HUES6 (cell line): ENCODE results near the gene USP13.

Experiments
- H3K27ac ChIP-seq: 2 replicates; pipeline ENCODE4 v1.7.0; 2013; ENCODE audit warnings: low read depth, mild to moderate bottlenecking, low read length, inconsistent platforms
- H3K27me3 ChIP-seq: 2 replicates; pipeline ENCODE4 v1.6.1; 2013; ENCODE audit warnings: low read length; ENCODE audit not compliant: control insufficient read depth, insufficient read depth
- H3K36me3 ChIP-seq: 2 replicates; pipeline ENCODE4 v1.6.1; 2013; ENCODE audit warnings: low read length; ENCODE audit not compliant: control insufficient read depth, insufficient read depth
- H3K4me1 ChIP-seq: 2 replicates; pipeline ENCODE4 v1.6.1; 2013; ENCODE audit warnings: low read length; ENCODE audit not compliant: control insufficient read depth, insufficient read depth
- H3K4me3 ChIP-seq: 2 replicates; pipeline ENCODE4 v1.5.1; 2013; ENCODE audit warnings: low read depth, low read length
- H3K9ac ChIP-seq: one replicate; pipeline ENCODE4 v1.6.1; 2013; ENCODE audit warnings: mild to moderate bottlenecking, low read length
- H3K9me3 ChIP-seq: 2 replicates; pipeline ENCODE4 v1.6.1; 2013; ENCODE audit warnings: low read depth, low read length; ENCODE audit not compliant: control insufficient read depth, insufficient read depth

USP13 gene

DNA sequence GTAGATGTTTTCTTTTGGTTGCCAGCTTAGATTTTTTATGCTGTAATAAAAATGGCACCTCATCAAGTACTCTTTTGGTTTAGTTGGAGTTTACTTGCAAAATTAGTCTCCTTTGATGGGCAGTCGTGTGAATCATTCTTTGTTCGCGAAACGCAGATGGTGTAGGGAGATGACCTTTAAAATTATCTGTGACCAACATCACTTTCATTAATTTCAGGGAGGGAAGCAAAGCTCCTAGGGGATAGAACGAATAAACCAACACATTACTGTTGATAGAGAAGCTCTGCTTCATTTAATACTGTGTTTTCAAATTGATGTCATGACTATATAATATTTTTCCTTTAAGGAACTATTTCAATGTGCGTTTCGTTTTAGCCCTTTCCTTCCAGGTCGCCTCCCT lies 67.4 kb downstream of the USP13 start:
- peaks cover 23% of the 10 kb centered on the region for H3K4me1 ChIP-seq
- H3K36me3 ChIP-seq, result peaks cover 17% of the 10 kb centered on the region
- no peak overlapping the region for H3K4me3 ChIP-seq
- no peak overlapping the region for H3K9ac ChIP-seq
- H3K9me3 ChIP-seq, result no peaks in the 10 kb centered on the region
- H3K27ac ChIP-seq, result peak overlapping the region; percentile 76; the same call in 1 of the 2 replicates
- no peaks in the 10 kb centered on the region for H3K27me3 ChIP-seq

DNA sequence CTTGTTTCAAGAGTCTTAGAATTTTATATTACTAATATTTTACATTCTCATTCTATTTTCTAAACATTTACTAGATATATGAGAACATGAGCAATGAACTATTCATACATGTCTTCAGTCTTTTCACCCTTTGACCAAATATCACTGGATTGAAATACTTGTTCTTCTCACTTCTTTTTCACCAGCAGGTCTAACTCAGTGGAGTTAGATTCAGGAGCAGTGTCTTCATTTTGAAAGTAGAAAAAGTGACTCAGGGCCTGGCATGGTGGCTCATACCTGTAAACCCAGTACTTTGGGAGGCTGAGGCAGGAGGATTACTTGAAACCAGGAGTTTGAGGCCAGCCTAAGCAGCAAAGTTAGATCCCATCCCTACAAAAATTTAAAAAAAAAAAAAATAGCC lies 70.8 kb downstream of the USP13 start:
- no peaks in the 10 kb centered on the region for H3K27me3 ChIP-seq
- H3K4me3 ChIP-seq, result no peak overlapping the region
- H3K9me3 ChIP-seq, result 0 out of 2 replicates have a peak, but pooled peaks cover 3% of the 10 kb centered on the region
- H3K9ac ChIP-seq, result no peak overlapping the region
- H3K36me3 ChIP-seq, result peaks cover 35% of the 10 kb centered on the region
- H3K4me1 ChIP-seq, result peaks cover 18% of the 10 kb centered on the region
- no peak overlapping the region for H3K27ac ChIP-seq

DNA sequence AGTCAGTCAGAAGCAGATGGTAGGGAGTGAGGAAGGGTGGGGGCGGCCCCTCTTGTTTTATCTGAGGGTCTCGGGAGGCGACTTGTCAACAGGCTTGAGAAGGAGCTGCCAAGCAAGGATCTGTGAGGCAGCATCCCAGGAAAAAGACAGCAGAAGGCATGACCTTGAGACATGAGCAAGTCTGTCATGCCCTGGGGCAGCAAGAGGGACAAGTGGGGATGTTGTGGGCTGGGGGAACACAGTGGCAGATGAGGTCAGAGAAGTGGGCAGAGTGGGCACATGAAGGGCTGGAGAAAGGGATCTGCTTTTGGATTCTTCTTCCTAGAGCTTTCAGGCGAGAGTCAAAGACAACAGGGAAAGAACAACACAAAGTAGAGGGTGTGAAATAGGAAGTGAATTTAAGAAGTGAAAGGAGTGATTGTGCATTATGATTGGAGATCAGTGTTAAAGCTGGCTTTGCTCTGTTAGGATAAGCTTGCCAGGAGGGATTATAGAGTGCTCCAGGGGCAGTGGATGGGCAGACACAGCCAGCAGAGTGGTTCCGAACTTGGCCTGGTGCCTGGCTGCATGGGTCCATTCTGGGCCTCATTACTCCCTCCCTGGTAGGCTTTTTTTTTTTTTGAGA lies 73.3 kb downstream of the USP13 start:
- Histone ChIP-seq H3K36me3 (peaks cover 52% of the 10 kb centered on the region), H3K27me3 (no peaks in the 10 kb centered on the region), H3K9ac (no peak overlapping the region), H3K4me1 (no peaks in the 10 kb centered on the region), H3K4me3 (no peak overlapping the region), H3K9me3 (0 out of 2 replicates have a peak, but pooled peaks cover 3% of the 10 kb centered on the region), H3K27ac (no peak overlapping the region)

DNA sequence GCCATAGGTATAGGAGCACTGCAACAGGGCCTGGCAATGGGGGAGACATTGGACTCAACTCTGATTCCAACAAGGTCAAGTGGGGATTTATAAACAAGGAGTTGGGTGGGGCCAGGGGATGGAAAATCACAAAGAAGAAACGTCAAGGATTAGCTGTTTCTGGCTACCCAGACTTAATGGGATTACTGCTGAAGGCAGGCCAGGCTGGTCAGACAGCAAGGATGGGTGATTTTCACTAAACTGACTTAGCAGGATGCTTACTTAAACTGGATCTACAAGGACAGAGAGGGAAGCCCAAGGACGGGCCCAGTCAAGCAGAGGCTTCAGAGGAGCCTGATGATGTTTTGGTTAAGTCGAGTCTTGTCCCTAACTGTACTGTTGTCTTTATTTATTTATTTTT lies 76.2 kb downstream of the USP13 start:
- no peak overlapping the region for H3K9ac ChIP-seq
- H3K9me3 ChIP-seq, result 0 out of 2 replicates have a peak, but pooled peaks cover 3% of the 10 kb centered on the region
- H3K27me3 ChIP-seq, result no peaks in the 10 kb centered on the region
- H3K27ac ChIP-seq, result no peak overlapping the region
- H3K4me3 ChIP-seq, result no peak overlapping the region
- no peaks in the 10 kb centered on the region for H3K4me1 ChIP-seq
- peaks cover 58% of the 10 kb centered on the region for H3K36me3 ChIP-seq

DNA sequence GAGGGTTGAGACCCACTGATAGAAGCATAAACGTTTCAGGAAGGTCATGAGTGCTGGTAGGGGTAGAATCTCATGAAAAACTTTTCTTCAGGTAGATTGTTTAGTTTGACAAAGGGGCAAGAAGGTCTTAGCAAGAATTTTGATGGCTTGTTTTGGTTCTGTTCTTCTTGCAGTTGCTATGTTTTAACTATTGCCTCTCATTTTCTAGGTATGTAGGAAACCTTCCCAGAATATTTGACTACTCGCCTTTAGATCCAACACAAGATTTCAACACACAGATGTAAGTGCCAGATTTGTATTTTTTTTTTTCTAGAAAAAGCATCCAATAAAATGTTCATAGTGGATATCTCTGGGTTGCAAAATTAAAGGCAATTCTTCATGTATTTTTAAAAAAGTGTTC lies 77.1 kb downstream of the USP13 start:
- no peak overlapping the region for H3K27ac ChIP-seq
- no peaks in the 10 kb centered on the region for H3K27me3 ChIP-seq
- H3K4me3 ChIP-seq, result no peak overlapping the region
- peaks cover 60% of the 10 kb centered on the region for H3K36me3 ChIP-seq
- H3K9ac ChIP-seq, result no peak overlapping the region
- no peaks in the 10 kb centered on the region for H3K4me1 ChIP-seq
- H3K9me3 ChIP-seq, result 0 out of 2 replicates have a peak, but pooled peaks cover 3% of the 10 kb centered on the region

DNA sequence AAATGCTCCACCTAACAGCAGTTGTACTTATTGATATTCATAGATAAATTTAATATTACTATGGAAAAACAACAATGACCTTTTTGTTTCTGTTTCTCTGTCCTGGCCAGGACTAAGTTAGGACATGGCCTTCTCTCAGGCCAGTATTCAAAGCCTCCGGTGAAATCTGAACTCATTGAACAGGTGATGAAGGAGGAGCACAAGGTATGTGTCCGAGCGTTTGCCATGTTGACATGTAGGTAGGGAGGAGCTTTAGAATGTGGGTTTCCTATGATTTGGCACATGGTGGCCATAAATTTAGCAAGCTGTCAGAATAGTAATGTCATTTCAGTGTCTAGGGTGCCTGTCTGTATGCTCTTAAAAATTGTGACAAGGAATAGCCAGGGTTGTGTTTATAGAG lies 77.7 kb downstream of the USP13 start:
- no peaks in the 10 kb centered on the region for H3K4me1 ChIP-seq
- H3K9ac ChIP-seq, result no peak overlapping the region
- 0 out of 2 replicates have a peak, but pooled peaks cover 3% of the 10 kb centered on the region for H3K9me3 ChIP-seq
- H3K36me3 ChIP-seq, result peaks cover 58% of the 10 kb centered on the region
- H3K4me3 ChIP-seq, result no peak overlapping the region
- no peaks in the 10 kb centered on the region for H3K27me3 ChIP-seq
- no peak overlapping the region for H3K27ac ChIP-seq

DNA sequence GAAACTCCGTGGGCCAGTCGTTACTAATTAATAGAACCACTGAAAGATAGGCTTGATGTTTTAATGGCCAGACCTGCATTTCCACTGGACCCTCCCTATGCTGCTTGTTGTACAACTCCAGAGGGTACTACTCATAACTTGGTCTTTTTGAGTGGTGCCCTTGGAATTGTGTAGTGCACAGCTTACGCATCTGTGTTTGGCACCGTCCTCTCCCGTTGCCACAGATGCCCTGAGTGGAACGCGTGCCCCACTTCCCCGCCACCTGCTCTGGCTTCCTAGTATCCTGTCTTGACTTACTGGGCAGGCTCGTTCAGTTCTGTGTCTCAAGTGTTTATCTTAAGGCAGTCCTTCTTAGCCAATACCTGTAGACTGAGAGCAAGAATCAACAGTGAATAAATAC lies 78.7 kb downstream of the USP13 start:
- no peak overlapping the region for H3K4me3 ChIP-seq
- H3K36me3 ChIP-seq, result peaks cover 47% of the 10 kb centered on the region
- H3K9me3 ChIP-seq, result no peaks in the 10 kb centered on the region
- H3K9ac ChIP-seq, result no peak overlapping the region
- no peak overlapping the region for H3K27ac ChIP-seq
- no peaks in the 10 kb centered on the region for H3K4me1 ChIP-seq
- no peaks in the 10 kb centered on the region for H3K27me3 ChIP-seq

DNA sequence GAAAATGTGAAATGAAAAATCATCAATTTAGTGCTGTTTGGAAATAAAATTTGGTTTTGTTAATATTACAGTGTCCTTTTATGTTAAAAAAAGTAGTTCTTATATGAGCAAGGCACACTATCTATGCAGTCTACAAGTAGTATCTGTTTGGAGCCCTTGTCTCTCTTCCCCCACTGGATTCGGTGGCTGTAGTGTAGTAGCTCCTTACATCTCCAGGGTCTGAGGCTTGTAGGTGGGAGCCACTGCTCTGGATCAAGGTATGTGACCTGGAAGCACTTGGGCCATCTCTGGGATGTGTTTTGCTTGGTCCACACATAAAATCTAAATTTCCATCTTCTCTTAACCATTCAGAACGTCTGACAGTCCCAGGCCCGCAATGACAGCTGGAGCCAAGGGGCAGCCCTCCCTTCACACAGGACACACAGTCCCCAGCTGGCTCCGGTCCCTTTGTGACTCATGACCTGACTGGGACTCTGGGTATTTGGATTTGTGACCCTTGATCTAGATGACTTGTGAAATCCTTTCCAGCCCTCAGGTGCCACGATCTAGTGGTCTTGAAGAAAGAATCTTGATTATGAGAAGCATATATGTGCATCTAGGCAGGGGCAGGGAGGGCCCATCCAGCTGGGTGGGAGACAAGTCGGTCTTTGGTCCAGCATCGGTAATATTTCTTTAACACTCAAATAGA lies 80.0 kb downstream of the USP13 start:
- H3K27ac ChIP-seq, result no peak overlapping the region
- H3K36me3 ChIP-seq, result peaks cover 53% of the 10 kb centered on the region
- no peaks in the 10 kb centered on the region for H3K27me3 ChIP-seq
- no peaks in the 10 kb centered on the region for H3K9me3 ChIP-seq
- H3K4me3 ChIP-seq, result no peak overlapping the region
- no peaks in the 10 kb centered on the region for H3K4me1 ChIP-seq
- no peak overlapping the region for H3K9ac ChIP-seq

DNA sequence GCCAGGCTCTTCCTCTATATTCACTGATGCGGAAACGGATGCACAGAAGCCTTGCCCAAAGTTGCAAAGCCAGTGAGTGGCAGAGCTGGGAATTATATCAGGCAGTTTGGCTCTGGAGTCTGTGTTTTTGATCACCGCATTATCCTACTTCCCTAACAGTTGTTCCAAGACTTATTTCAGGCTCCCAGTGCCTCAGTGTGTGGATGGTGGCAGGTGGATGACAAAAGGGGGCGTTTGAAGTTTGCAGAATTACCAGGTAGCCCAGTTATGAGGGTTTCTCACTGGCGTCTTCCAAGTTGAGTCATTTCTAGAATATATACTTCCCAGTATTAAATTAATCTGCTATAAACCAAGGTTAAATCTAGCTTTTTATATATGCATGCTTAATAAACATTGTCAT lies 81.0 kb downstream of the USP13 start:
- H3K27me3 ChIP-seq, result no peaks in the 10 kb centered on the region
- no peak overlapping the region for H3K4me3 ChIP-seq
- H3K4me1 ChIP-seq, result no peaks in the 10 kb centered on the region
- H3K36me3 ChIP-seq, result peaks cover 56% of the 10 kb centered on the region
- H3K9ac ChIP-seq, result no peak overlapping the region
- H3K27ac ChIP-seq, result no peak overlapping the region
- H3K9me3 ChIP-seq, result no peaks in the 10 kb centered on the region

DNA sequence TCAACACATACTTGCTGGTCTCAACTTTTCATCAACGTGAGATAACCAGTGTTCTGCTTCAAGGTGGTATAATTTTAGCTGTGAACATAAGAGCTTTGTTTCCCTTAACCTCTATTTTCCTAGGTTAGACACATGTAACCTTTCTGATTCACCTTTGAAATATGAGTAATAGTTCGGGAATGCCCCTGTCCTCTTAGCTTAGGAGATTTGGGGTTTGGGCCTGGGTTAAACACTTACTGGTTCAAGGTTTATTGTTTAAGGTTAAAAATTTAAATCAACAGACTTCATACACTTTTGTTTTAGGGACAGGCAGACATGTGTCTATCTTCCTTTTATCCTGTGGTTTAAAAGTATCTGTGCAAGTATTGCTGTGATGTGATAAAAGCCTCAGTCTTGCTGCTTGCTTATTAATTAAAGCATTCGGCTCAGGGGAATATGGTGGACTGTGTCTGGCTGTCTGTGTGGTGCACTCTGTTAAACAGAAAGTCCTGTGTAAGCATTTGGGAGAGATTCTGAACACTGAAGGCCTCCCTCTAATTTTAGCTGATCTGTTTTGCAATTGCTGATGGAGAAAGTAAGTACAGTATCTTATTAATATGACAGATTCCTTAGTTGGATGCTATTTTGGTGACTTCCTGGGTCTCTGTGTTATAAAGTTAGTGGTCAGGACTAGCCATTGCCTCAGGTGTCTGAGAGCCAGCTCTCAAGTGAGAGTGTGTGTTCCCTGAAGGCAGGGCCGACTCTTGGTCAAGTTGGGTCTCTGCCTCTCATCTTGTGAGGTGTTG lies 81.8 kb downstream of the USP13 start:
- Histone ChIP-seq H3K27me3 (no peaks in the 10 kb centered on the region), H3K36me3 (peaks cover 50% of the 10 kb centered on the region), H3K9me3 (no peaks in the 10 kb centered on the region), H3K4me3 (no peak overlapping the region), H3K9ac (no peak overlapping the region), H3K27ac (no peak overlapping the region), H3K4me1 (no peaks in the 10 kb centered on the region)

DNA sequence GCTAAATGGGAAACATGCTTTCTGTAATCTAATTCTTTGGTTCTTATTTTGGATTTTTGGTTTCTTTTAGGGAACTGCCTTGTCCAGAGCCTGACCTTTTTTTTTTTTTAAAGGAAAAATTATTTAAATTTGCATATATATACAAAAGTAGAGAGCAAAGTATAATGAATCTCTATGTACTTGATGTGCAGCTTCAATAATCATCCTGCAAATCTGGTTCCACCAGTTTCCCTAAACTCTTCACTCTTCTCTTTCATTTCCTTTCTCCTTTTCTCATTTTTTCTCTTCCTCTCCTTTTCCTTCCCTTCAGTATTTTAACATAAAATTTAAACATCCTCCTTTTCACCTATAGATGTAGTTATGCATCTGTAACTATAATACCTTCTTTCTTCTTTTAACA lies 82.5 kb downstream of the USP13 start:
- H3K4me1 ChIP-seq, result no peaks in the 10 kb centered on the region
- H3K27ac ChIP-seq, result no peak overlapping the region
- H3K27me3 ChIP-seq, result no peaks in the 10 kb centered on the region
- no peak overlapping the region for H3K9ac ChIP-seq
- no peak overlapping the region for H3K4me3 ChIP-seq
- no peaks in the 10 kb centered on the region for H3K9me3 ChIP-seq
- peaks cover 46% of the 10 kb centered on the region for H3K36me3 ChIP-seq
